MG63 (cell line): ENCODE data around the gene ERI2. TPM values are rescaled to one million over a fixed set of nuclear protein-coding genes. Genes with fewer than 3 reads are reported as not detected.

Experiments used
- DNase-seq: peaks from one replicate; pipeline ENCODE4 v3.0.0-alpha.2; 2020
- H3K27me3 ChIP-seq: fragments of 250-450 bp; sonication (Bioruptor Pico); 2 replicates; pipeline ENCODE4 v1.5.1; 2020; ENCODE audit warnings: mild to moderate bottlenecking, moderate library complexity
- H3K36me3 ChIP-seq: fragments of 250-450 bp; sonication (Bioruptor Pico); 2 replicates; pipeline ENCODE4 v1.5.1; 2020; ENCODE audit warnings: mild to moderate bottlenecking, moderate library complexity
- H3K4me3 ChIP-seq: fragments of 250-450 bp; sonication (Bioruptor Pico); 2 replicates; pipeline ENCODE4 v1.5.1; 2020; ENCODE audit warnings: mild to moderate bottlenecking, moderate library complexity
- H3K9me3 ChIP-seq: fragments of 250-450 bp; sonication (Bioruptor Pico); 2 replicates; pipeline ENCODE4 v1.5.1; 2020; ENCODE audit warnings: mild to moderate bottlenecking, moderate library complexity
- total RNA-seq: library from RNA; depleted of rRNA; stranded (reverse); fragments of >200 nt; shearing (Covaris generic); gene quantifications from 2 replicates; pipeline ENCODE4 v1.2.3, GENCODE V29; 2014; ENCODE audit warnings: low replicate concordance; rRNA removed

The ERI2 gene, protein sequence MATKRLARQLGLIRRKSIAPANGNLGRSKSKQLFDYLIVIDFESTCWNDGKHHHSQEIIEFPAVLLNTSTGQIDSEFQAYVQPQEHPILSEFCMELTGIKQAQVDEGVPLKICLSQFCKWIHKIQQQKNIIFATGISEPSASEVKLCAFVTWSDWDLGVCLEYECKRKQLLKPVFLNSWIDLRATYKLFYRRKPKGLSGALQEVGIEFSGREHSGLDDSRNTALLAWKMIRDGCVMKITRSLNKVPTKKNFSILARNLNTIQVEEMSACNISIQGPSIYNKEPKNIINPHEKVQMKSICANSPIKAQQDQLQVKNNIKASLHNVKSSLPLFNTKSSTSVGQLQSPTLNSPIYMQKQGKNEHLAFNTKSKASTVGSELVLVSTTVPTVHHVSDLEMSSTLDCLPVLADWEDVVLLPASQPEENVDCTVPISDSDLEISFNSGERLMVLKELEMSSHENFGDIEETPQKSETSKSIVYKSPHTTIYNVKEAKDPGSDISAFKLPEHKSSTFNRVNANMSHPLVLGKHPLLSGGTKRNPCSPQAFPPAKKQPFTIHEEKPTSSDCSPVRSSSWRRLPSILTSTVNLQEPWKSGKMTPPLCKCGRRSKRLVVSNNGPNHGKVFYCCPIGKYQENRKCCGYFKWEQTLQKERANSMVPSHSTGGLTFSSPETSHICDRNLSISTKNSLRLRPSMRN
- 14.1 and 24.4 TPM in 2 replicates for total RNA-seq

DNA sequence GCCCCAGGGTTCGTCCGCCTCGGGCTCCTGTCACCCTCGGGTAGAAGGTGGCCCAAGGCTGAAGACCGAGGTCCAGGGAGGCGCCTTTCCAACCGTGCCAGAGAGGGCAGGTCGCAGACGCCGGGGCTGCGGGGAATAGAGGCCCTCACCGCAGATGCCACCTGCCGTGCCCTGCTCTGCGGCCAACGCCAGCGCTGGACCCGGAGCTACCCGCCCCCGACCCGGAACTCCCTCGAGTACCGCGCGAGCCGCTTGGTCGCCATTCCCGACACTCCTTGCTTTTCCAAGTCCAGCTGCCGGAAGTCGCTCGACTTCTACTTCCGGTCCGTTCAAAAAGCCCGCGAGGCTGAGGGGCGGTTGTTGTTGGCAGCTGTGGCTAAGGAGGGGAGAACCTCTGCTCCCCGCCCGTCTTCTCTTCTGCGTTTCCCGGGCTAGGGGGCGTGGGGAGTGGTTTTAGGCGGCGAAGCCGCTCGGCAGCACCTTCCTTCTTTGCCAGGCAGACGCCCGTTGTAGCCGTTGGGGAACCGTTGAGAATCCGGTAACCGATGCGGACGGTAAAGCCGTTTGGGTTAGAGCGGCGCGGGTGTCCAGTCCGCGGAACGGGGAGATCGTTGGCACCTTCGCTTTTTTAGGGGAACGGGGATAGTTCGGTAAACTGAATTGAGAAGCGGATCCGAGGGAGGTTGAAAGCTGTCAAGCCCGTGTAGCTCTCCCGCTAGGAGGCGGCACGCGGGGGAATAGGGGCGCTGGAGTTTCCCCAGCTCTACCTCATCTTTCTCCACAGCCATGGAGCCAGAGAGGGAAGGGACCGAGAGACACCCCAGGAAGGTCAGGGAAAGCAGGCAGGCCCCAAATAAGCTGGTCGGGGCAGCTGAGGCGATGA lies at the start of gene ERI2, which contains the start of gene REXO5:
Gene ERI2, minus strand, starts transcription at position 305 of the 883 bp plus-strand sequence. Its CDS starts 42 bp downstream, at position 263.
Gene REXO5, plus strand, starts transcription at position 360 of the 883 bp plus-strand sequence. Its CDS starts 427 bp downstream, at position 787.
- peak within 1 kb of the TSS; percentile 77 for H3K4me3 ChIP-seq
- no peaks in the 10 kb centered on the region for H3K9me3 ChIP-seq
- peak; percentile 97 for DNase-seq
- peaks cover 15% of the 10 kb centered on the region for H3K36me3 ChIP-seq
- no peaks in the 10 kb centered on the region for H3K27me3 ChIP-seq

DNA sequence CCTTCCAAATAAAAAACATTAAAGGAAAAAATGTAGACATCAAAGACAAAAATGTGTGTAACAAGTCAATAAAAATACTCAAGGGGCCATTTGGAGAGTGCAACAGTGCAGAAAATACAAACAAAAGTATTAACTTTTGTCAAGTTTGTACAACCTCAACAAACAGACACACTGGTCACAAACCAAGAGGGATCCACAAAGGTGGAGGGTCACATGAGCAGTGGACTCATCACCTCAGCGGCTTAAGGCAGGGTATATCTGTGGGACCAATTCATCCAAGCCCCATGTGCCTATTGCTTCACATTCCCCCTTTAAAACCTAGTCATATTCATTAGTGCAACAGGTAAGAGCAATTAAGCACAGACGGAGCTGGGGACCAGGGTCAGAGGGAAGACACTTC lies 48.7 kb upstream of the ERI2 start:
- peaks cover 62% of the 10 kb centered on the region for H3K36me3 ChIP-seq
- no peak overlapping the region for H3K4me3 ChIP-seq
- H3K27me3 ChIP-seq = no peaks in the 10 kb centered on the region
- DNase-seq = no peak
- no peaks in the 10 kb centered on the region for H3K9me3 ChIP-seq

DNA sequence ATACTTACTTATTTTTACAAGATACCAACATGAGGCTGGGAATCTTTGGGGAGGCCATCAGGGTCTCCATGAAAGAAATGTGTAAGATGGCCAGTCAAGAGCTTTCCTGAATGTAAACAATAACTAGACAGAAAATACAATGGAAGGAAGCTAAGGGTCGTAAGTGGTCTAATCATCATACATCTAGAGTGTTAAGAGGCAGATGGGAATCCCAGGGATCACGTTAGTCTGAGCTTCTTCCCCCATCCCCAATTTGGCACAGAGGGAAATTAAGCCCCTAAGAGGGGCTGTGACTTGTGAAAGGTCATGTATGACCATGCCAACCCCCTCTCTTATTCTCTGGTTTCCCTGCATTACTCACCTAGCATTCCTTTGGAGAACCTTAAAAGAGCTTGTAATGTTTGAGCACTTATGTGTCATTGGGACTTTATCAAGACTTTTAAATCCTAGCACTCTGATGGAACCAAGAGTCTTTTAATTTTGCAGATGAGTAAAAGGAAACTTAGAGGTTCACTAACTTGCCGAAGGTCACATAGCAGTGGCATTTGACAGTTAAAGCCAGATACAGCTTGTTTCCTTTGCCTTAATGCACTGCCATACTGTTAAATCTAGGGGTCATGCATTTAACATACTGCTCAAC lies 47.8 kb upstream of the ERI2 start:
- DNase-seq = no peak
- Histone ChIP-seq H3K27me3 (no peaks in the 10 kb centered on the region), H3K9me3 (no peaks in the 10 kb centered on the region), H3K4me3 (no peak overlapping the region), H3K36me3 (peaks cover 65% of the 10 kb centered on the region)

DNA sequence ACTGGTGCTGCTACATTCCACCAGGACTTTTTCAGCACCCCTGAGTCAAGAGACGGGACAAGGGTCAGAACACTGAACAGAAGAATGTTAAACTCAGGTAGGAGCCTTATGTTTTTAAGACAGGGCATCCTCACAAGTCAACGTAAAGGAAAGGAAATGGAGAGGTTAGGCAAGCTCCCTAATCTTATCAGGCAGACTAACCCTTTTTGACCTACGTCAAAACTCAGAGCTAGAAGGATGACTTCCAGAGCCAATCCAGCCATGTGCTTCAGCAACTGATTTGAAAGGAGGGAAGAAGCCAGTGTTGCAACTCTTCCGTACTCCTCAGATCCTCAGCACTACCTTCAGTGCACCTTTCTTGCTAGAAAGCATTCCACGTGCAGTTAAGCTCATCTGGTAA lies 46.9 kb upstream of the ERI2 start:
- Histone ChIP-seq H3K36me3 (peaks cover 72% of the 10 kb centered on the region), H3K9me3 (no peaks in the 10 kb centered on the region), H3K27me3 (no peaks in the 10 kb centered on the region), H3K4me3 (no peak overlapping the region)
- no peak for DNase-seq

- Histone ChIP-seq H3K36me3 (peaks cover 67% of the 10 kb centered on the region), H3K27me3 (no peaks in the 10 kb centered on the region), H3K4me3 (no peak overlapping the region), H3K9me3 (no peaks in the 10 kb centered on the region)
- peak; percentile 92 for DNase-seq
These were observed 45.3 kb upstream of the ERI2 start for GRCh38 chr16:20851601-20852000.

DNA sequence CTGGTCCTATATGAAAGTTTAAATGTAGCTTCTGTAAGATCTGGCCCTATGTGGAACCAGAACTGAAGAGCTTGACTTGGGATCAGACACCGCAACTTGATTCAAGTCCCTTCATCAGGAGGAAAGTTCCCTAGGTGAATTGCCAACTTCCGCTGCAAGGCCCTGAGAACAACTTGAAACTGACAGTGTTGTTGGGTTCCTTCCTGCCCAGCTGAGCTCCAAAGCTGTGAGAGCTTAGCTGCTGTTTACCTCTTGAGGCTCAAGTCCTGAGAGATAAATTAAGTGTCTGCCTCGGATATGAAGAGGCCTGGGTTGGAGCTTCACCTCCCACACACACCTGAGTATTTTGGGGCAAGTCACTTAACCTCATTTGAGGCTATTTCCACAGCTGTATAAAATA lies 44.7 kb upstream of the ERI2 start:
- H3K36me3 ChIP-seq = peaks cover 67% of the 10 kb centered on the region
- no peaks in the 10 kb centered on the region for H3K9me3 ChIP-seq
- no peak overlapping the region for H3K4me3 ChIP-seq
- DNase-seq = no peak
- no peaks in the 10 kb centered on the region for H3K27me3 ChIP-seq

- DNase-seq = peak; percentile 42
- peaks cover 58% of the 10 kb centered on the region for H3K36me3 ChIP-seq
- H3K27me3 ChIP-seq = no peaks in the 10 kb centered on the region
- H3K4me3 ChIP-seq = no peak overlapping the region
- H3K9me3 ChIP-seq = no peaks in the 10 kb centered on the region
These were observed 43.5 kb upstream of the ERI2 start for GRCh38 chr16:20849589-20850390.

- Histone ChIP-seq H3K9me3 (no peaks in the 10 kb centered on the region), H3K4me3 (no peak overlapping the region), H3K36me3 (peaks cover 57% of the 10 kb centered on the region), H3K27me3 (no peaks in the 10 kb centered on the region)
- no peak for DNase-seq
These were observed 41.3 kb upstream of the ERI2 start for GRCh38 chr16:20847550-20847949.

DNA sequence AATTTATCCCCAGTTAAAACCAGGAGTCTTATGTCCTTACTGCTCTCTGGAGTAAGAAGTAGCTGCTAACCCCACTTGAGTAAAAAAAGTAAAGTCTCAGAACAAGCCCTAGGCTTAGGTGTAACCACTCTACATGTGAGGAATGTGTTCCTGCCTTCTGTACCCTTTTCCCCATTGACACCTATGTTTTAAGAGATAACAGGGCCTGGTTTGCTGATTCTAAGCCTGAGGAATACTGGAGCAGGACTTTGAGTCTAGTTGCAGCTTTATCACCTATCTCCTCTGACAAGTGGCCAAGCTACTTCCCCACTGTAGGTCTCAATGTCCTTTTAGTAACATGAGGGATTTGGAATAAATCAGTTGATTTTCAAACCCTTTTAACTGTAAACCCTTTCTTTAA lies 40.3 kb upstream of the ERI2 start:
- Histone ChIP-seq H3K36me3 (peaks cover 59% of the 10 kb centered on the region), H3K9me3 (no peaks in the 10 kb centered on the region), H3K27me3 (no peaks in the 10 kb centered on the region), H3K4me3 (no peak overlapping the region)
- DNase-seq = no peak

- no peak for DNase-seq
- Histone ChIP-seq H3K9me3 (no peaks in the 10 kb centered on the region), H3K4me3 (no peak overlapping the region), H3K27me3 (no peaks in the 10 kb centered on the region), H3K36me3 (peaks cover 54% of the 10 kb centered on the region)
These were observed 39.8 kb upstream of the ERI2 start for GRCh38 chr16:20846030-20846429.

- DNase-seq = no peak
- H3K36me3 ChIP-seq = peaks cover 43% of the 10 kb centered on the region
- no peak overlapping the region for H3K4me3 ChIP-seq
- no peaks in the 10 kb centered on the region for H3K27me3 ChIP-seq
- no peaks in the 10 kb centered on the region for H3K9me3 ChIP-seq
These were observed 38.3 kb upstream of the ERI2 start for GRCh38 chr16:20844588-20844987.

DNA sequence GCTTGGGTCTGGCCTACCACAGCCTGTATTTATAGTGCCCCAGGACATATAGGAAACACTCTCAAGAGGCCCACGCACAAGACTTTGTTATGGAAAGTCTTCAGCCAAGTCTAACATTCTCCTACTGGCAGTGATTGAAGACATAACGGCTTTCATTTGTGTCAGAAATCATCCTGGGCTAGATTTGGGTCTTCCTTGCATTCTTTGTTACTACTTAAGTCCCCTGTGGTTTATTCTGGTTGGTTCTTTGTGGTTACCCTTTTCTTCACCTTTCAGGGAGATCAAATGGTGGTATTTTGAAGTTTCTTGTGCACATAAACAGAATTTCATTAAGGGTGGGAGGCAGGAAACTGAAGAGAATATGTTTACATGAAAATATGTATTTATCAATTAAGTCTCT lies 37.8 kb upstream of the ERI2 start:
- H3K4me3 ChIP-seq = no peak overlapping the region
- H3K36me3 ChIP-seq = peaks cover 38% of the 10 kb centered on the region
- no peak for DNase-seq
- H3K27me3 ChIP-seq = no peaks in the 10 kb centered on the region
- H3K9me3 ChIP-seq = no peaks in the 10 kb centered on the region

GRCh38 chr16:20839504-20839903 lies 33.2 kb upstream of the ERI2 start:
- Histone ChIP-seq H3K36me3 (peaks cover 39% of the 10 kb centered on the region), H3K4me3 (no peak overlapping the region), H3K9me3 (peaks cover 5% of the 10 kb centered on the region), H3K27me3 (no peaks in the 10 kb centered on the region)
- DNase-seq = no peak

GRCh38 chr16:20838240-20838639 lies 32.0 kb upstream of the ERI2 start:
- Histone ChIP-seq H3K4me3 (no peak overlapping the region), H3K27me3 (no peaks in the 10 kb centered on the region), H3K9me3 (peaks cover 5% of the 10 kb centered on the region), H3K36me3 (peaks cover 46% of the 10 kb centered on the region)
- DNase-seq = no peak

DNA sequence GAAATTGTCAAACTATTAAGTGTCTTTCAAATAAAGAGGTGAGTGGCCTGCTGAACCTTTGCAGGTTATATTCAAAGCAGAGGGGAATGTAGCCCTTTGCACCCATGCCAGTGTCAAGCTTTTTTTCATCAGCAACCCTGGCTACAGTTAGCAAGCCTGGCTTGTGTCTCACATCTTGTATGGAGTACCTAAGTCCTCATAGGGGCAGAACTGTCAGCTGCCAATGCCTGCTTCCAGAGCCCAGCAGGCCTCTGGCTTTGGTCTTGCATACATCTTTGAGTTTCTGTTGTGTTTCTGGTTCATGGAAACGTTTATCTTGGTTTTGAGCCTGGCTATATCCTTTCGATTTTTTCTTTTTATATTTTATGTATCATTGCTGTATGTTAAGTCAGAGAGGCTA lies 26.8 kb upstream of the ERI2 start:
- DNase-seq = peak; percentile 8
- peaks cover 5% of the 10 kb centered on the region for H3K9me3 ChIP-seq
- no peaks in the 10 kb centered on the region for H3K27me3 ChIP-seq

GRCh38 chr16:20830372-20830771 lies 24.1 kb upstream of the ERI2 start:
- H3K4me3 ChIP-seq = no peak overlapping the region
- no peaks in the 10 kb centered on the region; the same call in 1 of the 2 replicates for H3K9me3 ChIP-seq
- DNase-seq = no peak
- peaks cover 54% of the 10 kb centered on the region for H3K36me3 ChIP-seq
- H3K27me3 ChIP-seq = no peaks in the 10 kb centered on the region

More for the DNA sequence above, 26.8 kb upstream of the ERI2 start:
- Histone ChIP-seq H3K36me3 (peaks cover 44% of the 10 kb centered on the region), H3K4me3 (no peak overlapping the region)
